ENCODE data around the gene APOL6. TPM values are rescaled to one million over a fixed set of nuclear protein-coding genes. Genes with fewer than 3 reads are reported as not detected.

Gene APOL6
- total and polyA plus RNA-seq, 8 donors, result 2.0 to 12.6 (median 3.7) TPM

DNA sequence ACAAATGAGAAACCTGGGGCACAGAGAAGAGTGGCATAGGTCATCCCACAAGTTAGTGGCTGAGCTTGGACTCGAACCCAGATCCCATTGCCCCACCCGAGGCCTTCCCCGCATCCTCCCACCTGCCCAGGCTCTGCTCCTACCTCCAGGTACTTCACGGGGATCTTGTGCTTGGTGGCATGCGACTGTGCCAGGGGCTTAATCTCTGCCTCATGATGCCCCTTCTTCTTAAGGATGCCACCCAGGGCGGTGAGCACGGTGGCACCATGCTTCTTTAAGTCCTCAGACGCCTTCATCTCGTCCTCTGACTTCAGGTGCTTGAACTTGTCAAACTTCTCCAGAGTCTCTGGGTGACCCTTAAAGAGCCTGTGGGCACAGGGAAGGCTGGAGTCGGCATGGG lies 37.5 kb upstream of the APOL6 start:
- H3K4me3 ChIP-seq, result no peak overlapping the region
- 75 to 88% methylated on average over 10 of the region's 10 CpGs for WGBS, 2 donors
- DNase-seq (no peak), FAIRE-seq (no peak), ATAC-seq (no peak)
- no peaks in the 10 kb centered on the region for H3K9me3 ChIP-seq
- no peaks in the 10 kb centered on the region for H3K36me3 ChIP-seq
- no peak overlapping the region for H3K27ac ChIP-seq
- intact Hi-C loops (cut with DNase I), result no loop called here
- H3K27me3 ChIP-seq, result no peaks in the 10 kb centered on the region
- no peaks in the 10 kb centered on the region for H3K4me1 ChIP-seq
- TF ChIP-seq, protein P1, sequence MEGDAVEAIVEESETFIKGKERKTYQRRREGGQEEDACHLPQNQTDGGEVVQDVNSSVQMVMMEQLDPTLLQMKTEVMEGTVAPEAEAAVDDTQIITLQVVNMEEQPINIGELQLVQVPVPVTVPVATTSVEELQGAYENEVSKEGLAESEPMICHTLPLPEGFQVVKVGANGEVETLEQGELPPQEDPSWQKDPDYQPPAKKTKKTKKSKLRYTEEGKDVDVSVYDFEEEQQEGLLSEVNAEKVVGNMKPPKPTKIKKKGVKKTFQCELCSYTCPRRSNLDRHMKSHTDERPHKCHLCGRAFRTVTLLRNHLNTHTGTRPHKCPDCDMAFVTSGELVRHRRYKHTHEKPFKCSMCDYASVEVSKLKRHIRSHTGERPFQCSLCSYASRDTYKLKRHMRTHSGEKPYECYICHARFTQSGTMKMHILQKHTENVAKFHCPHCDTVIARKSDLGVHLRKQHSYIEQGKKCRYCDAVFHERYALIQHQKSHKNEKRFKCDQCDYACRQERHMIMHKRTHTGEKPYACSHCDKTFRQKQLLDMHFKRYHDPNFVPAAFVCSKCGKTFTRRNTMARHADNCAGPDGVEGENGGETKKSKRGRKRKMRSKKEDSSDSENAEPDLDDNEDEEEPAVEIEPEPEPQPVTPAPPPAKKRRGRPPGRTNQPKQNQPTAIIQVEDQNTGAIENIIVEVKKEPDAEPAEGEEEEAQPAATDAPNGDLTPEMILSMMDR (IDR thresholded peaks at IDR 0.05), result no peak

DNA sequence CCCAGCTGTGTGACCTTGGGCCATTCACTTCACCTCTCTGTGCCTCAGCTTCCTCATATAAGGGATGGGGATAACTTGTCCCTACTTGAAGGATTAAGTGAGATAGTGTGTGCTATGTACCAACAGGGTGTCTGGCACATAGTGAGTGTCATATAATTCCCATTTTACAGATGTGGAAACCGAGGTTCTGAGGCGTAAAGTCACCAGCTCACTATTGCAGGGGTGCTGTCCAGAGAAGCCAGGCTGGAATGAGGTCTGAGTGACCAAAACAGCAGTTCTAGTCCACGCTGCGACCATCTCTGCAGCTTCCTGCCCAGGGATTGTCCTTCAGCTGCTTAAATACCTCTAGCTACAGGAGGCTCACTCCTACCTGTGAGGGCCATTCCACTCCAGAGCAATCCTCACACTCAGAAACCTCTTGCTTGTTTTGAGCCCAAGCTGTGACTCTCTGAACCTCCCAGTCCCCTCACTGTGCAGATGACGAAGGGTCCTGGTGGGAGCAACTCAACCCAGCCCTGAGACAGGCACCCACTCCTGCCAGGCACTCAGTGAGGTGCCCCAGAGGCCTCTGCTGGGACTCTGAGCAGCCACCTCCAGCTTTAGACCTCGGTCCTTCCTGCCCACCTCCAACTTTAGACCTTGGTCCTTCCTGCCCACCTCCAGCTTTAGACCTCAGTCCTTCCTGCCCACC lies 36.9 kb upstream of the APOL6 start:
- intact Hi-C loops (cut with DNase I), result no loop called here
- 86 to 91% methylated on average over 6 of the region's 6 CpGs for WGBS, 2 donors
- no peak for FAIRE-seq
- H3K27ac ChIP-seq, result no peak overlapping the region
- H3K36me3 ChIP-seq, result no peaks in the 10 kb centered on the region
- no peaks in the 10 kb centered on the region for H3K9me3 ChIP-seq
- no peaks in the 10 kb centered on the region for H3K4me1 ChIP-seq
- no peak for DNase-seq
- TF ChIP-seq, protein P1 (IDR thresholded peaks at IDR 0.05), result no peak
- H3K4me3 ChIP-seq, result no peak overlapping the region
- ATAC-seq, result no peak
- H3K27me3 ChIP-seq, result no peaks in the 10 kb centered on the region

DNA sequence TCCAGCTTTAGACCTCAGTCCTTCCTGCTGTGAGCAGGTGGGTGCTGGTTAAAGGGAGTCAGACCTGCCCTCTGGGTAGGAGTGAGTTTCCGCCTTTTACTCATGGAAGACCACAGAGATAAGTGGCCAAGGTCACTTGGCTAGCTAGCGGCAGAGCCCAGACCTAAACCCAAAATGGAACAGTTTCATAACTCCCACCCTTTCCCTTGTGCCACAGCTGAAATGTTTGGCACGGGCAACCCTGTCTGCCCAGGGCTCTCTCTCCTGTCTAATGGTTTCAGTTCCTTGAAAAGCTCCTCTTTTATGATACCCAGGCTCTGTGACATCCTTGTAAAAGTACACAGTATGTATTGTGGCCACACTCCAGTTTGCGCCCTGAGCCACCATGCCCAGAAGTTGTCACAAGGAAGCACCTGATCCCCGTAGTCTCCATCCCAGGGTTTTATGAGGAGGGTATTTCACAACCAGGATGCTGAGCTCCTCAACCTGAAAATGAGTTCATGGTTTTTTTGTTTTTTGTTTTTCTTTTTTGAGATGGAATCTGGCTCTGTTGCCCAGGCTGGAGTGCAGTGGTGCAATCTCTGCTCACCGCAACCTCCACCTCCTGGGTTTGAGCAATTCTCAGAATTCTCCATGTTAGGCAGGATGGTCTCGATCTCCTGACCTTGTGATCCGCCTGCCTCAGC lies 36.2 kb upstream of the APOL6 start:
- Histone ChIP-seq H3K4me1 (no peaks in the 10 kb centered on the region), H3K27ac (no peak overlapping the region), H3K9me3 (no peaks in the 10 kb centered on the region), H3K4me3 (no peak overlapping the region), H3K27me3 (no peaks in the 10 kb centered on the region), H3K36me3 (no peaks in the 10 kb centered on the region)
- intact Hi-C loops (cut with DNase I), result no loop called here
- TF ChIP-seq, protein P1 (IDR thresholded peaks at IDR 0.05), result no peak
- DNase-seq, result no peak
- ATAC-seq, result peak in 2 of 4 donors; percentile 26 to 34
- 72 to 78% methylated on average over 8 of the region's 8 CpGs for WGBS, 2 donors
- no peak for FAIRE-seq

DNA sequence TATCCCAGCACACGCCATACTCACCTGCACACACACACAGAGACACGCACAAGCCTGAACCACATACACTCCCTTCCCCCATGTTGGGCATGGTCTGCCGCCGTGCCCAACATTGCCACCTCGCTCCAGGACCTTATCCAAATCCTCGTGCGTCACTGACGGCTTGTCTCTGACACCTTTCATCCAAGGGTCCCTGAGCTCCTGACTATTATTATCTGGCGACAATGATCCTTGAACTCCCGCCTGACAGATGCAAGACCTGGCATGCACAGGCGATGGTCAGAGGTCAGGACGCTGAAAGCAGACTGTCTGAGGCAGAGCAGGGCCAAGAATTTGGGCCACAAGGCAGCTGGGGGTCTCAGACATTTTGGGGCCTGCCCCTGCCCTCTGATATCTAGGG lies 35.3 kb upstream of the APOL6 start:
- DNase-seq (no peak), FAIRE-seq (no peak), ATAC-seq (no peak)
- H3K36me3 ChIP-seq, result no peaks in the 10 kb centered on the region
- intact Hi-C loops (cut with DNase I), result no loop called here
- no peaks in the 10 kb centered on the region for H3K4me1 ChIP-seq
- no peaks in the 10 kb centered on the region for H3K27me3 ChIP-seq
- H3K9me3 ChIP-seq, result no peaks in the 10 kb centered on the region
- H3K4me3 ChIP-seq, result no peak overlapping the region
- no peak overlapping the region for H3K27ac ChIP-seq
- 83 to 86% methylated on average over 12 of the region's 12 CpGs for WGBS, 2 donors
- TF ChIP-seq, protein P1 (IDR thresholded peaks at IDR 0.05), result no peak

DNA sequence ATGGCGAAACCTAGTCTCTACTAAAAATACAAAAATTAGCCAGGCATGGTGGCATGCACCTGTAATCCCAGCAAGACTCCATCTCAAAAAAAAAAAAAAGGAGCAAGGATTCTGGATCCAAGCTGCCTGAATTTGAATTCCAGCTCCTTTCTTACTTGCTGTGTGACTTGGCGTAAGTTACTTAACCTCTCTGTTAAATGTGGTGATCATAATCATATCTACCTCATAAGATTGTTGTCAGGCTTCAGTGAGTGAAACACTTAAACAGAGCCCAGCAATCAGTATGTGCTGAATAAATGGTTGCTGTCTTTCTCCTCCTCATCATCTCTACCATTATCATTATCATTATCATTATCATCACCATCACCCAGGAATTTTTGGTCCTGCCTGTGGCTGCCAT lies 33.8 kb upstream of the APOL6 start:
- DNase-seq (no peak), FAIRE-seq (no peak), ATAC-seq (no peak)
- TF ChIP-seq, protein P1 (IDR thresholded peaks at IDR 0.05), result no peak
- Histone ChIP-seq H3K36me3 (no peaks in the 10 kb centered on the region), H3K27me3 (no peaks in the 10 kb centered on the region), H3K9me3 (no peaks in the 10 kb centered on the region), H3K27ac (no peak overlapping the region), H3K4me1 (no peaks in the 10 kb centered on the region), H3K4me3 (no peak overlapping the region)
- 97 to 98% methylated on average over 2 of the region's 2 CpGs for WGBS, 2 donors
- intact Hi-C loops (cut with DNase I), result no loop called here

All from pancreas (tissue), 10 donors.